GM23248 (cell line): Measurements from ENCODE around the gene HSPBP1. TPM values are rescaled to one million over a fixed set of nuclear protein-coding genes. Genes with fewer than 3 reads are reported as not detected.
A peak's percentile ranks its signal among the peaks of the same experiment; 100 is the strongest.

Experiments used
- DNase-seq: peaks from one replicate; pipeline ENCODE4 v3.0.0-alpha.2; 2015
- H2AFZ ChIP-seq: fragments of 200-600 bp; sonication (generic); 2 replicates; pipeline ENCODE4 v1.6.1; 2016; ENCODE audit warnings: antibody characterized with exemption
- H3F3A ChIP-seq: fragments of 200-600 bp; sonication (generic); 2 replicates; pipeline ENCODE4 v1.6.1; 2016; ENCODE audit warnings: mild to moderate bottlenecking, antibody characterized with exemption, mixed run types; ENCODE audit not compliant: insufficient read depth
- H3K27ac ChIP-seq: fragments of 200-600 bp; sonication (generic); 2 replicates; pipeline ENCODE4 v1.5.1; 2016; ENCODE audit warnings: mild to moderate bottlenecking
- H3K27me3 ChIP-seq: fragments of 200-600 bp; sonication (generic); replicated peaks from 2 replicates; pipeline ENCODE4 v1.6.1; 2016; ENCODE audit warnings: mild to moderate bottlenecking; ENCODE audit not compliant: insufficient read depth
- H3K36me3 ChIP-seq: fragments of 200-600 bp; sonication (generic); 2 replicates; pipeline ENCODE4 v1.6.1; 2016; ENCODE audit warnings: low read depth, mild to moderate bottlenecking
- H3K4me1 ChIP-seq: fragments of 200-600 bp; sonication (generic); 2 replicates; pipeline ENCODE4 v1.6.1; 2016; ENCODE audit warnings: mild to moderate bottlenecking; ENCODE audit not compliant: insufficient read depth
- H3K4me2 ChIP-seq: fragments of 200-600 bp; sonication (generic); one replicate; pipeline ENCODE4 v1.6.1; 2016; ENCODE audit warnings: mild to moderate bottlenecking; ENCODE audit not compliant: unreplicated experiment
- H3K4me3 ChIP-seq: fragments of 200-600 bp; sonication (generic); 2 replicates; pipeline ENCODE4 v1.5.1; 2016; ENCODE audit warnings: mild to moderate bottlenecking
- H3K79me2 ChIP-seq: fragments of 200-600 bp; sonication (generic); 2 replicates; pipeline ENCODE4 v1.6.1; 2016; ENCODE audit warnings: mild to moderate bottlenecking; ENCODE audit not compliant: insufficient read depth
- H3K9ac ChIP-seq: fragments of 200-600 bp; sonication (generic); 2 replicates; pipeline ENCODE4 v1.6.1; 2016; ENCODE audit warnings: mild to moderate bottlenecking
- H3K9me2 ChIP-seq: fragments of 200-600 bp; sonication (generic); 2 replicates; pipeline ENCODE4 v1.6.1; 2016; ENCODE audit warnings: mixed run types, mild to moderate bottlenecking, moderate library complexity; ENCODE audit not compliant: insufficient read depth
- H3K9me3 ChIP-seq: fragments of 200-600 bp; sonication (generic); one replicate; pipeline ENCODE4 v1.6.1; 2017; ENCODE audit warnings: low read depth
- H4K20me1 ChIP-seq: fragments of 200-600 bp; sonication (generic); 2 replicates; pipeline ENCODE4 v1.6.0; 2016; ENCODE audit not compliant: insufficient read depth
- EZH2 ChIP-seq: fragments of 200-600 bp; sonication (generic); IDR thresholded peaks from 2 replicates; pipeline ENCODE4 v1.6.1; 2018; ENCODE audit warnings: antibody characterized with exemption, mild to moderate bottlenecking; ENCODE audit not compliant: insufficient read depth, poor library complexity, severe bottlenecking
- EZH2phosphoT487 ChIP-seq: fragments of 200-600 bp; sonication (generic); IDR thresholded peaks from 2 replicates; pipeline ENCODE4 v1.6.1; 2018; ENCODE audit warnings: antibody characterized with exemption, moderate library complexity, mild to moderate bottlenecking, low read depth; ENCODE audit not compliant: insufficient read depth
- WGBS, 2 experiments: methylation state at CpG; one replicate each; pipeline ENCODE4 v1.1.6; 2015 to 2017; ENCODE audit warnings: low lambda C conversion rate in 2 of 2, low coverage in 1 of 2; ENCODE audit errors: missing lambda C conversion rate in 2 of 2; 5-methylcytosine and 5-hydroxymethylcytosine counted together
- in situ Hi-C: fragments of 300-500 bp; cut with MboI; formaldehyde crosslinking; loops from 2 replicates; pipeline ENCODE4 v1.15.0; 2020
- polyA plus RNA-seq: library from polyadenylated mRNA; unstranded; fragments of >200 nt; fragmentation: Nextera tagmentation; extraction: Ambion mirVana; gene quantifications from 2 replicates; pipeline ENCODE4 v1.2.1, GENCODE V29; 2016
- total RNA-seq: library from RNA; depleted of rRNA; stranded (reverse); fragments of >200 nt; shearing (Covaris generic); gene quantifications from 2 replicates; pipeline ENCODE4 v1.2.3, GENCODE V29; 2014

Gene HSPBP1
- total and polyA plus RNA-seq, 2 experiments from 2014 or later, result 42.5 to 62.5 TPM

DNA sequence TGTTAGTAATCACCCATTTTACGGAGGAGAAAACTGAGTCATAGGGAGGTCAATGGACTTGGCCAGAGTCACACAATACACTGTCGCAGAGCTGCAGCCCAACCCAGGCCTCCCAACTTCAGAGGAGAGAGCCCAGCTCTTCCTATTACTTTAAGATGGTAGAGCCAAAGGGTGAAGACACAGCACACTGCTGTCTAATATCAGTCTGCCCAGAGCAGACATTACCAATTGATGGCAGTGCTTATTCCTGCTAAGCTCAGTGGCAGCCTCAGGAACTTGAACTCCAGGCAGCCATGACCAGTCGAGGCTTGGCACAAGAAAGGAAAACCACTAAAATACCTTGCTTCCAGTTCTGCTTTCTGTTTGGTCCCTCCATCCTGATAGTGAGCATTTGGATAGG lies 26.8 kb upstream of the HSPBP1 start:
- WGBS, 2 experiments, result 75 to 79% methylated on average over 3 of the region's 3 CpGs
- Histone ChIP-seq H3K4me3 (no peak overlapping the region), H3F3A (no peaks in the 10 kb centered on the region), H3K4me1 (no peaks in the 10 kb centered on the region), H4K20me1 (no peaks in the 10 kb centered on the region), H3K27ac (no peak overlapping the region), H3K27me3 (no peaks in the 10 kb centered on the region), H3K4me2 (no peak overlapping the region), H3K9me3 (no peaks in the 10 kb centered on the region), H3K79me2 (no peaks in the 10 kb centered on the region), H3K9ac (no peak overlapping the region), H3K36me3 (no peaks in the 10 kb centered on the region), H3K9me2 (no peaks in the 10 kb centered on the region), H2AFZ (no peak overlapping the region)
- TF ChIP-seq EZH2, result no peak
- no peak for TF ChIP-seq EZH2phosphoT487
- in situ Hi-C loops, result no loop called here
- no peak for DNase-seq

DNA sequence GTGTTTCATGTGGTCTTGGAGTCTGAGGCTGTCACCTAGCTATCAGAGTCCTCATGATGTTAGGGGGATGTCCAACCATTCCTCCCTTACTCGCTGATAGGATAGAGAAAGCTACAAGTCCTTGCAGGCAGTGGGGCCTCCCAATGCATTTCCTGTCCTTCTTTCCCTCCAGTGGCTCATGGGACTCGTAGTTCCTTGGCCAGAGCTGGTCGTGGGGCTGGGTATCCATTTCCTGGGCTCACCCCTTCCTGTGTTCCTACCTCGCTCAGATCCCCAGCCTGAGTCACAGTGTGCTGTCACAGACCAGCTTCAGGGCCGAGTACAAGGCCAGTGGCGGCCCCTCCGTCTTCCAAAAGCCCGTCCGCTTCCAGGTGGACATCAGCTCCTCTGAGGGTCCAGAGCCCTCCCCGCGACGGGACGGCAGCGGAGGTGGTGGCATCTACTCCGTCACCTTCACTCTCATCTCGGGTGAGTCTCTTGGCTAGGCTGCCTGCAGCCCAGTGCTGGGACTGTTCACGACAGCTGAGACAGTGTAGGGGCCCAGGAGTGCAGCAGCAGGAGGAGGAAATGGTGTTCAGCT lies 26.2 kb upstream of the HSPBP1 start:
- Histone ChIP-seq H3K27me3 (no peaks in the 10 kb centered on the region), H3K36me3 (no peaks in the 10 kb centered on the region), H3F3A (no peaks in the 10 kb centered on the region), H3K9me3 (no peaks in the 10 kb centered on the region), H3K4me1 (no peaks in the 10 kb centered on the region), H3K4me2 (no peak overlapping the region), H4K20me1 (no peaks in the 10 kb centered on the region), H3K4me3 (no peak overlapping the region), H2AFZ (no peak overlapping the region), H3K27ac (no peak overlapping the region), H3K9ac (no peak overlapping the region), H3K79me2 (no peaks in the 10 kb centered on the region), H3K9me2 (no peaks in the 10 kb centered on the region)
- WGBS, 2 experiments, result 85 to 90% methylated on average over 17 of the region's 17 CpGs
- TF ChIP-seq EZH2phosphoT487, result no peak
- TF ChIP-seq EZH2, result no peak
- in situ Hi-C loops, result no loop called here
- no peak for DNase-seq

DNA sequence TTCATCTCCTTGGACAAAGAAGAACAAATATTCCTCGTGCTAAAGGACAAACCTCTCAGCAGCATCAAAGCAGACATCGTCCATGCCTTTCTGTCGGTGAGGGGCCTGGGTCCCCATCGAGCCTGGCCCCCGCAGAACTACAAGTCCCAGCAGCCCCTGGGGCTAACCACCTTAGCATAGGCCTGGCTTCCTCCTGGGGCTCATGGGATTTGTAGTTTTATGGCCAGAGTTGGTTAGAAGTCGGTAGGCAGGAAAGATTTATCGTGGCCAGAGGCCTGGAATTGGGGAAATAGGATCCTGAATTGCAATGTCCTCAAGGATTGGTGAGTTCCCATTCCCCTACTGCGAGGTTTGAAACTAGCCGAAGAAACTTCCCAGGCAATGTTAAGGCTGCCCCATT lies 25.6 kb upstream of the HSPBP1 start:
- Histone ChIP-seq H3K9ac (no peak overlapping the region), H3F3A (no peaks in the 10 kb centered on the region), H3K4me2 (no peak overlapping the region), H3K4me1 (no peaks in the 10 kb centered on the region), H4K20me1 (no peaks in the 10 kb centered on the region), H3K9me2 (no peaks in the 10 kb centered on the region), H3K79me2 (no peaks in the 10 kb centered on the region), H3K9me3 (no peaks in the 10 kb centered on the region), H3K4me3 (no peak overlapping the region), H3K36me3 (no peaks in the 10 kb centered on the region), H2AFZ (no peak overlapping the region), H3K27ac (no peak overlapping the region), H3K27me3 (no peaks in the 10 kb centered on the region)
- 71 to 74% methylated on average over 9 of the region's 9 CpGs for WGBS, 2 experiments
- in situ Hi-C loops, result no loop called here
- DNase-seq, result peak; percentile 50
- TF ChIP-seq EZH2 (no peak), EZH2phosphoT487 (no peak)

DNA sequence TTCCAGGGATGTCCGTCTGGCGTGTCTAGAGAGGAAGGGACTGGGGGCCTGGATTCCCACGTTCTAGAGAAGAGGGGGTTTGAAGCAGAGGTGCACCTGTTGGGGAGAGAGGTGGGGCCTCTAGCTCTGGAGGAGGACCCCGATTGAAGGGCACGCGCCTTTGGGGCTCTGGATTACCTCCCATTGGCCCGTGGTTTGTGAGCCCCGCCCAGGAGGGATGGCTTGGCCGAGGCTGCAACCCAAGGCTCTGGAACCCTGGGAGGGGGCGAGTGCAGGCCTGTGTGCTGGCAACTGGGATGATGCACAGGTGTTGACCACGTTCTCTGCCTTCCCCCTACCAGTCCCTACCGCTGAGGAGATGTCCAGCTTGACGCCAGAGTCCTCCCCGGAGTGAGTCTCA lies 25.1 kb upstream of the HSPBP1 start:
- DNase-seq, result no peak
- H3K27me3 ChIP-seq, result no peaks in the 10 kb centered on the region
- H3K27ac ChIP-seq, result no peak overlapping the region
- no peaks in the 10 kb centered on the region for H3K79me2 ChIP-seq
- 61 to 63% methylated on average over 14 of the region's 14 CpGs for WGBS, 2 experiments
- no peaks in the 10 kb centered on the region for H3K9me3 ChIP-seq
- TF ChIP-seq EZH2phosphoT487, result no peak
- H3K4me3 ChIP-seq, result no peak overlapping the region
- H3K4me2 ChIP-seq, result no peak overlapping the region
- H2AFZ ChIP-seq, result no peak overlapping the region
- no peaks in the 10 kb centered on the region for H3F3A ChIP-seq
- H3K9me2 ChIP-seq, result no peaks in the 10 kb centered on the region
- no peaks in the 10 kb centered on the region for H4K20me1 ChIP-seq
- H3K4me1 ChIP-seq, result no peaks in the 10 kb centered on the region
- no peaks in the 10 kb centered on the region for H3K36me3 ChIP-seq
- no peak overlapping the region for H3K9ac ChIP-seq
- in situ Hi-C loops, result no loop called here

DNA sequence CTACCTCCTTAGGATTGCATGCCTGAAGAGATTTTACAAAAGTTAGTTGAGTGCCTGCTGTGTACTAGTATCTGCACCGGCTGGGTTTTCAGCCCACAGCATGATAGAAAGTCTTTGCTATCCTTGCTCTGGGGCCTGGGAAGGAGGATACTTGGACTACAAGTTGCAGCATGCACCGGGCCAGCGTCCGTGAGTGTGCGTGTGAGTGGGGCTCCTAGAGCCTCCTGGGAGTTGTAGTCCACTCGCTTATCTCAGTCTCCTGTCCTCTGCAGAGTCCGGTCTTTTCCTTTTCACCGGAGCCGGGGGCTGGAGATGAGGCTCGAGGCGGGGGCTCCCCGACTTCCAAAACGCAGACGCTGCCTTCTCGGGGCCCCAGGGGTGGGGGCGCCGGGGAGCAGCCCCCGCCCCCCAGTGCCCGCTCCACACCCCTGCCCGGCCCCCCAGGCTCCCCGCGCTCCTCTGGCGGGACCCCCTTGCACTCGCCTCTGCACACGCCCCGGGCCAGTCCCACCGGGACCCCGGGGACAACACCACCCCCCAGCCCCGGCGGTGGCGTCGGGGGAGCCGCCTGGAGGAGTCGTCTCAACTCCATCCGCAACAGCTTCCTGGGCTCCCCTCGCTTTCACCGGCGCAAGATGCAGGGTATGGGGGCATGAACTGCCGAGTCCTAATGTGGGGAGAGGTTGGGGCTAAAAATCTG lies 24.5 kb upstream of the HSPBP1 start:
- no peaks in the 10 kb centered on the region for H3K9me2 ChIP-seq
- H3K79me2 ChIP-seq, result no peaks in the 10 kb centered on the region
- H3K27ac ChIP-seq, result no peak overlapping the region
- no peaks in the 10 kb centered on the region for H4K20me1 ChIP-seq
- no peaks in the 10 kb centered on the region for H3K27me3 ChIP-seq
- no peak overlapping the region for H3K9ac ChIP-seq
- H2AFZ ChIP-seq, result no peak overlapping the region
- in situ Hi-C loops, result no loop called here
- TF ChIP-seq EZH2phosphoT487, result no peak
- no peak for TF ChIP-seq EZH2
- WGBS, 2 experiments, result 84 to 86% methylated on average over 17 to 39 of the region's 39 CpGs
- H3K9me3 ChIP-seq, result no peaks in the 10 kb centered on the region
- H3K4me2 ChIP-seq, result no peak overlapping the region
- H3K36me3 ChIP-seq, result no peaks in the 10 kb centered on the region
- H3K4me1 ChIP-seq, result no peaks in the 10 kb centered on the region
- no peaks in the 10 kb centered on the region for H3F3A ChIP-seq
- no peak overlapping the region for H3K4me3 ChIP-seq
- peak; percentile 43 for DNase-seq
